ENCODE results near the gene UGT3A2. TPM values are rescaled to one million over a fixed set of nuclear protein-coding genes. Genes with fewer than 3 reads are reported as not detected.

UGT3A2 gene
- total RNA-seq, 1 donor from 2014 or later: not detected

GRCh38 chr5:36033047-36033446, 33.6 kb downstream of the UGT3A2 start:
- Mint-ChIP-seq H3K9me3 (ENCODE audit: low read depth) (no peaks in the 10 kb centered on the region), H3K4me3 (ENCODE audit: unreplicated experiment) (no peak overlapping the region), H3K27ac (ENCODE audit: unreplicated experiment) (no peak overlapping the region), H3K4me1 (ENCODE audit: low read depth) (no peaks in the 10 kb centered on the region), H3K36me3 (ENCODE audit: low read depth) (no peaks in the 10 kb centered on the region), H3K27me3 (ENCODE audit: low read depth) (peaks cover 5% of the 10 kb centered on the region)
- no peak for DNase-seq (ENCODE audit: low spot score)
- TF ChIP-seq, protein P1, sequence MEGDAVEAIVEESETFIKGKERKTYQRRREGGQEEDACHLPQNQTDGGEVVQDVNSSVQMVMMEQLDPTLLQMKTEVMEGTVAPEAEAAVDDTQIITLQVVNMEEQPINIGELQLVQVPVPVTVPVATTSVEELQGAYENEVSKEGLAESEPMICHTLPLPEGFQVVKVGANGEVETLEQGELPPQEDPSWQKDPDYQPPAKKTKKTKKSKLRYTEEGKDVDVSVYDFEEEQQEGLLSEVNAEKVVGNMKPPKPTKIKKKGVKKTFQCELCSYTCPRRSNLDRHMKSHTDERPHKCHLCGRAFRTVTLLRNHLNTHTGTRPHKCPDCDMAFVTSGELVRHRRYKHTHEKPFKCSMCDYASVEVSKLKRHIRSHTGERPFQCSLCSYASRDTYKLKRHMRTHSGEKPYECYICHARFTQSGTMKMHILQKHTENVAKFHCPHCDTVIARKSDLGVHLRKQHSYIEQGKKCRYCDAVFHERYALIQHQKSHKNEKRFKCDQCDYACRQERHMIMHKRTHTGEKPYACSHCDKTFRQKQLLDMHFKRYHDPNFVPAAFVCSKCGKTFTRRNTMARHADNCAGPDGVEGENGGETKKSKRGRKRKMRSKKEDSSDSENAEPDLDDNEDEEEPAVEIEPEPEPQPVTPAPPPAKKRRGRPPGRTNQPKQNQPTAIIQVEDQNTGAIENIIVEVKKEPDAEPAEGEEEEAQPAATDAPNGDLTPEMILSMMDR (IDR thresholded peaks at IDR 0.05): no peak

DNA sequence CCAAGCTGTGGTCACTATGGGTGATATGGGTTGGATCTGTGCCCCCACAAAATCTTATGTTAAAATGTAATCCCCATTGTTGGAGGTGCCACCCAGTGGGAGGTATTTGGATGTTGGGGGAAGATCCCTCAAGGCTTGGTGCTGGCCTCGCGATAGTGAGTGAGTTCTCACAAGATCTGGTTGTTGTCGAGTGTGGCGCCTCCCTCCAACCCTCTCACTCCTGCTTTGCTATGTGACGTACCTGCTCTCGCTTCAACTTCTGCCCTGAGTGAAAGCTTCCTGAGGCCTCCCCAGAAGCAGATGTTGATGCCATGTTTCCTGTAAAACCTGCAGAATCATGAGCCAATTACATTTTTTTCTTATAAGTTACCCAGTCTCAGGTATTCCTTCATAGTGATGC, 35.5 kb downstream of the UGT3A2 start:
- H3K27me3 Mint-ChIP-seq (ENCODE audit: low read depth): peaks cover 3% of the 10 kb centered on the region
- TF ChIP-seq, protein P1 (IDR thresholded peaks at IDR 0.05): no peak
- peaks cover 8% of the 10 kb centered on the region for H3K9me3 Mint-ChIP-seq (ENCODE audit: low read depth)
- no peaks in the 10 kb centered on the region for H3K36me3 Mint-ChIP-seq (ENCODE audit: low read depth)
- no peak for DNase-seq (ENCODE audit: low spot score)
- no peaks in the 10 kb centered on the region for H3K4me1 Mint-ChIP-seq (ENCODE audit: low read depth)
- H3K27ac Mint-ChIP-seq (ENCODE audit: unreplicated experiment): no peak overlapping the region
- no peak overlapping the region for H3K4me3 Mint-ChIP-seq (ENCODE audit: unreplicated experiment)

DNA sequence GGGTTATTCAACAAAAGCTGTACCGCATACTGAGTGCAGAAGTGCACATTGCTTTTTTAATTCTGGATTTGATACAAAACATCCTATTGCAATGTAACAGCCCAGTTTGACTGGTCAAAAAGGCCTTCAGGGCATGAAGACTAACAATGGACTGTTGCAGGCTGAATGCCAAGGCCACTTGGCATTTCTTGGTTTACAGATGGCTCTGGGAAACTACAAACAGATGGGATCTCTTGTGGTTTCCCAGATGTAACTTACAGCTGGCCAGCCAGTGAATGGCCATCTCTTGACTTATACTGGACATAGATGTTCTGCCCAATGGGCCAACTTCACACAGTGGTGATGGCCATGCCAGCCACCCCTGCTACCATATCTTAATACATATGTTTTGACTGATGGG, 36.8 kb downstream of the UGT3A2 start:
- TF ChIP-seq, protein P1 (IDR thresholded peaks at IDR 0.05): no peak
- no peak overlapping the region for H3K4me3 Mint-ChIP-seq (ENCODE audit: unreplicated experiment)
- H3K4me1 Mint-ChIP-seq (ENCODE audit: low read depth): no peaks in the 10 kb centered on the region
- H3K27ac Mint-ChIP-seq (ENCODE audit: unreplicated experiment): no peak overlapping the region
- peaks cover 4% of the 10 kb centered on the region for H3K27me3 Mint-ChIP-seq (ENCODE audit: low read depth)
- DNase-seq (ENCODE audit: low spot score): no peak
- H3K9me3 Mint-ChIP-seq (ENCODE audit: low read depth): peaks cover 8% of the 10 kb centered on the region
- no peaks in the 10 kb centered on the region for H3K36me3 Mint-ChIP-seq (ENCODE audit: low read depth)

GRCh38 chr5:36028816-36029465, 37.7 kb downstream of the UGT3A2 start:
- no peak for DNase-seq (ENCODE audit: low spot score)
- H3K36me3 Mint-ChIP-seq (ENCODE audit: low read depth): no peaks in the 10 kb centered on the region
- TF ChIP-seq, protein P1 (IDR thresholded peaks at IDR 0.05): no peak
- H3K27me3 Mint-ChIP-seq (ENCODE audit: low read depth): peaks cover 10% of the 10 kb centered on the region
- H3K4me3 Mint-ChIP-seq (ENCODE audit: unreplicated experiment): no peak overlapping the region
- no peak overlapping the region for H3K27ac Mint-ChIP-seq (ENCODE audit: unreplicated experiment)
- H3K4me1 Mint-ChIP-seq (ENCODE audit: low read depth): no peaks in the 10 kb centered on the region
- H3K9me3 Mint-ChIP-seq (ENCODE audit: low read depth): peaks cover 18% of the 10 kb centered on the region

GRCh38 chr5:36027711-36028110, 39.0 kb downstream of the UGT3A2 start:
- TF ChIP-seq, protein P1 (IDR thresholded peaks at IDR 0.05): no peak
- DNase-seq (ENCODE audit: low spot score): no peak
- H3K27me3 Mint-ChIP-seq (ENCODE audit: low read depth): peaks cover 10% of the 10 kb centered on the region
- H3K4me1 Mint-ChIP-seq (ENCODE audit: low read depth): no peaks in the 10 kb centered on the region
- H3K9me3 Mint-ChIP-seq (ENCODE audit: low read depth): peaks cover 20% of the 10 kb centered on the region
- H3K4me3 Mint-ChIP-seq (ENCODE audit: unreplicated experiment): no peak overlapping the region
- no peaks in the 10 kb centered on the region for H3K36me3 Mint-ChIP-seq (ENCODE audit: low read depth)
- no peak overlapping the region for H3K27ac Mint-ChIP-seq (ENCODE audit: unreplicated experiment)

All from chondrocyte (in vitro differentiated cells).